Ovary (tissue), 3 donors: ENCODE results near the gene ZNF677.
"Not testable (repeated sequence)": the region's sequence is repeated elsewhere in the genome, so short reads cannot be mapped to it uniquely, and the experiment has no call there.

Source experiments
- EP300 ChIP-seq: sonication (generic); formaldehyde crosslinking; IDR thresholded peaks from one replicate; pipeline ENCODE4 v1.6.1; 2017; ENCODE audit warnings: antibody characterized with exemption
- POLR2A ChIP-seq: fragments of 450-650 bp; IDR thresholded peaks from one replicate; pipeline ENCODE4 v1.6.1; 2017; ENCODE audit warnings: antibody characterized with exemption, mild to moderate bottlenecking, moderate library complexity
- TF ChIP-seq, protein P1 (sequence below), 3 donors: fragments of 450-650 bp in 2 of 3; fragments of 200-600 bp in 1 of 3; IDR thresholded peaks; one replicate each; pipeline versions ENCODE4 v1.5.1 to v1.8.0; 2016 to 2022; ENCODE audit warnings: antibody characterized with exemption in 3 of 3, mild to moderate bottlenecking in 1 of 3
- donor health status: DM: no; HTN: no; CAD: no.

- TF ChIP-seq, protein P1, sequence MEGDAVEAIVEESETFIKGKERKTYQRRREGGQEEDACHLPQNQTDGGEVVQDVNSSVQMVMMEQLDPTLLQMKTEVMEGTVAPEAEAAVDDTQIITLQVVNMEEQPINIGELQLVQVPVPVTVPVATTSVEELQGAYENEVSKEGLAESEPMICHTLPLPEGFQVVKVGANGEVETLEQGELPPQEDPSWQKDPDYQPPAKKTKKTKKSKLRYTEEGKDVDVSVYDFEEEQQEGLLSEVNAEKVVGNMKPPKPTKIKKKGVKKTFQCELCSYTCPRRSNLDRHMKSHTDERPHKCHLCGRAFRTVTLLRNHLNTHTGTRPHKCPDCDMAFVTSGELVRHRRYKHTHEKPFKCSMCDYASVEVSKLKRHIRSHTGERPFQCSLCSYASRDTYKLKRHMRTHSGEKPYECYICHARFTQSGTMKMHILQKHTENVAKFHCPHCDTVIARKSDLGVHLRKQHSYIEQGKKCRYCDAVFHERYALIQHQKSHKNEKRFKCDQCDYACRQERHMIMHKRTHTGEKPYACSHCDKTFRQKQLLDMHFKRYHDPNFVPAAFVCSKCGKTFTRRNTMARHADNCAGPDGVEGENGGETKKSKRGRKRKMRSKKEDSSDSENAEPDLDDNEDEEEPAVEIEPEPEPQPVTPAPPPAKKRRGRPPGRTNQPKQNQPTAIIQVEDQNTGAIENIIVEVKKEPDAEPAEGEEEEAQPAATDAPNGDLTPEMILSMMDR (IDR thresholded peaks at IDR 0.05): not testable (repeated sequence)
- not testable (repeated sequence) for TF ChIP-seq EP300, POLR2A
These were observed 46.7 kb upstream of the ZNF677 start for GRCh38 chr19:53301341-53301740.
